ENCODE measurements around the gene TMEM183A.

The TMEM183A gene

GRCh38 chr1:203072002-203072602 lies 64.9 kb downstream of the TMEM183A start:
- no peak for DNase-seq (ENCODE audit: low spot score)

- no peak for DNase-seq (ENCODE audit: low spot score)
Measured at GRCh38 chr1:203072911-203073310, 65.7 kb downstream of the TMEM183A start.

GRCh38 chr1:203073469-203073868 lies 66.3 kb downstream of the TMEM183A start:
- no peak for DNase-seq (ENCODE audit: low spot score)

Data from CD4-positive, alpha-beta T cell treated with Interleukin-6 at 100 ng/mL for 8 hours (primary cell).